Activated B cell treated with CpG ODN at 0.5 μM for 24 hours (primary cell): ENCODE results near the gene GXYLT1. TPM values are rescaled to one million over a fixed set of nuclear protein-coding genes. Genes with fewer than 3 reads are reported as not detected.
A peak's percentile ranks its signal among the peaks of the same experiment; 100 is the strongest.

ENCODE experiments used
- ATAC-seq: fragments of 200-7000 bp; cut with Tn5 transposase; one replicate; pipeline ENCODE4 v1.10.0; 2021; ENCODE audit warnings: low read depth, mild to moderate bottlenecking, moderate library complexity
- CTCF ChIA-PET: fragments of 350-600 bp; sonication (Branson Sonifier 250); formaldehyde crosslinking; loops from one replicate; lab custom pipeline; 2021; ENCODE audit warnings: antibody characterized with exemption; lab: Charles Lee
- POLR2A ChIA-PET: fragments of 350-600 bp; sonication (Branson Sonifier 250); formaldehyde crosslinking; loops from one replicate; lab custom pipeline; 2021; ENCODE audit warnings: antibody characterized with exemption; lab: Charles Lee
- DNase-seq: peaks from one replicate; pipeline ENCODE4 v3.0.0; 2022
- H3K27ac Mint-ChIP-seq: one replicate; pipeline ENCODE4 v1.8.0; 2020; ENCODE audit warnings: mixed read lengths
- H3K27me3 Mint-ChIP-seq: one replicate; pipeline ENCODE4 v1.8.0; 2021; ENCODE audit warnings: mixed read lengths
- H3K36me3 Mint-ChIP-seq: one replicate; pipeline ENCODE4 v1.8.0; 2021; ENCODE audit warnings: low read depth, mixed read lengths
- H3K4me1 Mint-ChIP-seq: one replicate; pipeline ENCODE4 v1.8.0; 2021; ENCODE audit warnings: mixed read lengths
- H3K4me3 Mint-ChIP-seq: one replicate; pipeline ENCODE4 v1.8.0; 2020; ENCODE audit warnings: mild to moderate bottlenecking, mixed read lengths
- H3K9me3 Mint-ChIP-seq: one replicate; pipeline ENCODE4 v1.8.0; 2020; ENCODE audit warnings: mixed read lengths
- CTCF ChIP-seq: fragments of 200-600 bp; IDR thresholded peaks from one replicate; pipeline ENCODE4 v1.8.0; 2022; ENCODE audit warnings: antibody characterized with exemption, mild to moderate bottlenecking
- intact Hi-C: fragments of 100-400 bp; cut with micrococcal nuclease; formaldehyde crosslinking; loops from one replicate; pipeline ENCODE4 v1.15.1; 2024
- total RNA-seq: library from RNA; stranded (reverse); gene quantifications from 2 replicates; pipeline ENCODE4 v1.2.3, GENCODE V29; 2022

GXYLT1 gene
- total RNA-seq, 1 donor from 2014 or later: 7.9 TPM

GRCh38 chr12:42163913-42164312, 19.2 kb upstream of the GXYLT1 start:
- no peak for TF ChIP-seq CTCF
- DNase-seq: no peak

GRCh38 chr12:42162965-42163364, 18.3 kb upstream of the GXYLT1 start:
- Mint-ChIP-seq H3K27ac (peak overlapping the region; percentile 1), H3K27me3 (no peaks in the 10 kb centered on the region), H3K4me3 (no peak overlapping the region), H3K4me1 (peaks cover 25% of the 10 kb centered on the region), H3K9me3 (no peaks in the 10 kb centered on the region), H3K36me3 (peaks cover 25% of the 10 kb centered on the region)
- intact Hi-C loops: loop anchor here (2.0 kb wide), 1 partner anchor 14 kb away; no protein-coding TSS in a partner anchor
- no peak for TF ChIP-seq CTCF
- DNase-seq (no peak), ATAC-seq (peak; percentile 42)
- POLR2A ChIA-PET: no interaction called here
- CTCF ChIA-PET: no interaction called here

More at GRCh38 chr12:42163913-42164312, 19.2 kb upstream of the GXYLT1 start:
- no peaks in the 10 kb centered on the region for H3K9me3 Mint-ChIP-seq
- intact Hi-C loops: loop anchor here (2.0 kb wide), 1 partner anchor 15 kb away; no protein-coding TSS in a partner anchor
- no peaks in the 10 kb centered on the region for H3K27me3 Mint-ChIP-seq
- H3K4me1 Mint-ChIP-seq: peaks cover 25% of the 10 kb centered on the region
- CTCF ChIA-PET: no interaction called here
- ATAC-seq: no peak
- H3K36me3 Mint-ChIP-seq: peaks cover 24% of the 10 kb centered on the region
- no peak overlapping the region for H3K27ac Mint-ChIP-seq
- POLR2A ChIA-PET: no interaction called here
- no peak overlapping the region for H3K4me3 Mint-ChIP-seq

- Mint-ChIP-seq H3K4me1 (peaks cover 25% of the 10 kb centered on the region), H3K27ac (no peak overlapping the region), H3K27me3 (no peaks in the 10 kb centered on the region), H3K4me3 (no peak overlapping the region), H3K36me3 (peaks cover 25% of the 10 kb centered on the region), H3K9me3 (no peaks in the 10 kb centered on the region)
- DNase-seq (no peak), ATAC-seq (no peak)
- ChIA-PET CTCF (no interaction called here), POLR2A (no interaction called here)
- TF ChIP-seq CTCF: no peak
- intact Hi-C loops: loop anchor here (2.0 kb wide), 1 partner anchor 13 kb away; no protein-coding TSS in a partner anchor
Measured at GRCh38 chr12:42162193-42162592, 17.5 kb upstream of the GXYLT1 start.

GRCh38 chr12:42161529-42161928, 16.9 kb upstream of the GXYLT1 start:
- ChIA-PET POLR2A (no interaction called here), CTCF (no interaction called here)
- Mint-ChIP-seq H3K4me3 (no peak overlapping the region), H3K27me3 (no peaks in the 10 kb centered on the region), H3K4me1 (peaks cover 25% of the 10 kb centered on the region), H3K36me3 (peaks cover 24% of the 10 kb centered on the region), H3K9me3 (no peaks in the 10 kb centered on the region), H3K27ac (no peak overlapping the region)
- TF ChIP-seq CTCF: no peak
- no peak for ATAC-seq
- no peak for DNase-seq
- intact Hi-C loops: no loop called here

GRCh38 chr12:42156232-42156631, 11.6 kb upstream of the GXYLT1 start:
- H3K4me3 Mint-ChIP-seq: no peak overlapping the region
- no peak for TF ChIP-seq CTCF
- ChIA-PET POLR2A (interaction anchor here (0.7 kb wide), 1 partner anchor 11 kb away, joined by 4 read pairs; no protein-coding TSS in a partner anchor), CTCF (interaction anchor here (0.5 kb wide), 1 partner anchor 14 kb away, joined by 3 read pairs; no protein-coding TSS in a partner anchor)
- DNase-seq (no peak), ATAC-seq (no peak)
- peaks cover 9% of the 10 kb centered on the region for H3K36me3 Mint-ChIP-seq
- H3K27me3 Mint-ChIP-seq: no peaks in the 10 kb centered on the region
- H3K4me1 Mint-ChIP-seq: no peaks in the 10 kb centered on the region
- H3K27ac Mint-ChIP-seq: no peak overlapping the region
- intact Hi-C loops: no loop called here
- peaks cover 4% of the 10 kb centered on the region for H3K9me3 Mint-ChIP-seq
